ENCODE measurements around the gene BTF3. TPM values are rescaled to one million over a fixed set of nuclear protein-coding genes. Genes with fewer than 3 reads are reported as not detected.

BTF3 gene
- total and polyA plus RNA-seq, 9 of the 15 experiments (the other 6 are each of a cell fraction or from before 2014, with no cell fraction given): 534 to 1,637 (median 848) TPM

DNA sequence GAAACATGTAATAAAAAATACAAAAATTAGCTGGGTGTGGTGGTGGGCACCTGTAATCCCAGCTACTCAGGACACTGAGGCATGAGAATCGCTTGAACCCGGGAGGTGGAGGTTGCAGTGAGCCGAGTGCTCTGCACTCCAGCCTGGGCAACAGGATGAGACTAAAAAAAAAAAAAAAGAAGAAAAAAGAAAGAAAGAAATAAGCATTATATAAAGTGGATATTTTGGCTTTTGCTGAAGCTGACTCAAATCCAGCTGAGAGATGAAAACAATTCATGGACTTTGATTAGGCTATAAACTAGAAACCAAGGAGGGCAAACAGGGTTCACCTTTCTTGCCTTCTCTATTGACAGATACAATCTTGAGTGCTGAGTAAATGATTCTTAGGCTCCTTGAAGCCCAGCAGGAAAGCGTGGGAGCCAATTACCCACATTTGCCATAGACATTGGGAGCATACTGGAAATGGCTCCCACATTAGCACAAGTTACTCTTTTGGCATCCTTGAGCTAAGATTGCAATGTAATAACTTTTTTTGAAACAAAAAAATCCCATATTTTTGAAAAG, 2.4 kb upstream of the BTF3 start:
- Histone ChIP-seq H3K4me3 (no peak overlapping the region), H3K27me3 (ENCODE audit: control insufficient read depth in 2 of 2, insufficient read depth in 2 of 2, low read length in 2 of 2) (no peaks in the 10 kb centered on the region), H3K36me3 (ENCODE audit: control insufficient read depth, insufficient read depth, low read length) (peaks cover 17% of the 10 kb centered on the region), H3K4me1 (replicated peaks in 1 of 2; ENCODE audit: control insufficient read depth in 2 of 2, insufficient read depth in 2 of 2, low read length in 2 of 2) (peaks cover 3% of the 10 kb centered on the region in 2 experiments; a peak in 4 of 5 replicates), H3K27ac (ENCODE audit: extremely low read depth, low read depth, low read length) (no peak overlapping the region), H4K20me1 (replicated peaks; ENCODE audit: control insufficient read depth, insufficient read depth, low read length) (peaks cover under 1% of the 10 kb centered on the region; the same call in 1 of the 2 replicates), H3K9ac (ENCODE audit: insufficient read depth in 1 of 2, low read depth in 2 of 2, low read length in 2 of 2) (no peak overlapping the region), H3K4me2 (ENCODE audit: insufficient read depth, low read length) (no peak overlapping the region), H3K79me2 (ENCODE audit: control insufficient read depth, insufficient read depth, low read length) (peaks cover 37% of the 10 kb centered on the region), H3K9me1 (ENCODE audit: control insufficient read depth, insufficient read depth, low read length) (no peaks in the 10 kb centered on the region), H3K9me3 (replicated peaks; ENCODE audit: control insufficient read depth, insufficient read depth, low read depth, low read length) (no peaks in the 10 kb centered on the region), H2AFZ (ENCODE audit: low read depth, low read length) (no peak overlapping the region)
- ATAC-seq (no peak), FAIRE-seq (no peak), DNase-seq (ENCODE audit: extremely low read depth in 1 of 4, low spot score in 3 of 4) (peak in 1 of 4 experiments; percentile 23)
- ChIA-PET CTCF (ENCODE audit: low intra/inter-chr PET ratio) (no interaction called here), POLR2A (interaction anchor here (1.2 to 1.5 kb wide), 2 partner anchors 12 to 45 kb away, joined by 3 to 6 read pairs; no protein-coding TSS in a partner anchor)
- no TSS peak for BruUV-seq (replicated peaks)
- intact Hi-C loops (cut with micrococcal nuclease) (loop anchor here (5.0 kb wide), 1 partner anchor 44 kb away; no protein-coding TSS in a partner anchor), in situ Hi-C loops (cut with MboI) (no loop called here)
- WGBS (ENCODE audit: insufficient coverage, low coverage, missing lambda C conversion rate): 82% methylated on average over 4 of the region's 4 CpGs
- peak; percentile 51 for TF ChIP-seq EGR1 (conservative IDR thresholded peaks at IDR 0.05)
- TF ChIP-seq, protein P1, sequence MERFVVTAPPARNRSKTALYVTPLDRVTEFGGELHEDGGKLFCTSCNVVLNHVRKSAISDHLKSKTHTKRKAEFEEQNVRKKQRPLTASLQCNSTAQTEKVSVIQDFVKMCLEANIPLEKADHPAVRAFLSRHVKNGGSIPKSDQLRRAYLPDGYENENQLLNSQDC (CRISPR knock-in tag; IDR thresholded peaks at IDR 0.05): no peak
- TF ChIP-seq DPF2 (IDR thresholded peaks at IDR 0.05): 0 out of 2 replicates have a peak, but pooled peaks have one; percentile 22
- 0 out of 2 replicates have a peak, but pooled peaks have one; percentile 18 for TF ChIP-seq SMARCE1 (IDR thresholded peaks at IDR 0.05)
- TF ChIP-seq MEIS2 (IDR thresholded peaks at IDR 0.05; ENCODE audit: partially characterized antibody): peak; percentile 13
- TF ChIP-seq ZNF224 (CRISPR knock-in tag; IDR thresholded peaks at IDR 0.05): no peak
- TF ChIP-seq FOXA3 (CRISPR knock-in tag; conservative IDR thresholded peaks at IDR 0.05 in 1 of 2, IDR thresholded peaks at IDR 0.05 in 1 of 2): peak in 1 of 2 experiments; percentile 57; a peak in 2 of 4 replicates
